Mesangial cell (primary cell): ENCODE measurements around the gene ARHGAP44. TPM values are rescaled to one million over a fixed set of nuclear protein-coding genes. Genes with fewer than 3 reads are reported as not detected.

Source experiments
- total RNA-seq: library from RNA; depleted of rRNA; stranded (reverse); fragments of >200 nt; gene quantifications from 2 replicates; pipeline ENCODE4 v1.2.3, GENCODE V29; 2015

The ARHGAP44 gene
- total RNA-seq, result 1.8 and 3.8 TPM in 2 replicates

GRCh38 chr17:12789481-12790248, at the start of gene ARHGAP44:
Gene ARHGAP44 (plus strand): TSS chr17:12789498. CDS start chr17:12789839, 341 bp downstream.

GRCh38 chr17:13017655-13018459, 228.6 kb downstream of the ARHGAP44 start, which contains the start of gene ELAC2:
Gene ELAC2 (minus strand): TSS chr17:13018027. CDS start chr17:13017947, 80 bp downstream.

Other genes with a start within 250 kb of the ARHGAP44 start
- gene MYOCD, start 123.6 kb upstream of the ARHGAP44 start, total RNA-seq, result 0.63 and 3.1 TPM in 2 replicates
- gene ELAC2, start 228.5 kb downstream of the ARHGAP44 start, total RNA-seq, result 89.6 and 101 TPM in 2 replicates